ENCODE results near the gene MAP7. TPM values are rescaled to one million over a fixed set of nuclear protein-coding genes. Genes with fewer than 3 reads are reported as not detected.

Gene MAP7
- total RNA-seq, 2 donors from 2014 or later, result 69.4 to 74.3 TPM

GRCh38 chr6:136525586-136526195, 24.5 kb downstream of the MAP7 start:
- no peaks in the 10 kb centered on the region for H3K4me1 ChIP-seq
- no peak overlapping the region for H3K27ac ChIP-seq
- H3K9me3 ChIP-seq, result no peaks in the 10 kb centered on the region
- no peak for DNase-seq
- no peak overlapping the region for H3K9ac ChIP-seq (ENCODE audit: low read depth in 2 of 2, low read length in 2 of 2)
- H3K36me3 ChIP-seq, result no peaks in the 10 kb centered on the region
- TF ChIP-seq, protein P1, sequence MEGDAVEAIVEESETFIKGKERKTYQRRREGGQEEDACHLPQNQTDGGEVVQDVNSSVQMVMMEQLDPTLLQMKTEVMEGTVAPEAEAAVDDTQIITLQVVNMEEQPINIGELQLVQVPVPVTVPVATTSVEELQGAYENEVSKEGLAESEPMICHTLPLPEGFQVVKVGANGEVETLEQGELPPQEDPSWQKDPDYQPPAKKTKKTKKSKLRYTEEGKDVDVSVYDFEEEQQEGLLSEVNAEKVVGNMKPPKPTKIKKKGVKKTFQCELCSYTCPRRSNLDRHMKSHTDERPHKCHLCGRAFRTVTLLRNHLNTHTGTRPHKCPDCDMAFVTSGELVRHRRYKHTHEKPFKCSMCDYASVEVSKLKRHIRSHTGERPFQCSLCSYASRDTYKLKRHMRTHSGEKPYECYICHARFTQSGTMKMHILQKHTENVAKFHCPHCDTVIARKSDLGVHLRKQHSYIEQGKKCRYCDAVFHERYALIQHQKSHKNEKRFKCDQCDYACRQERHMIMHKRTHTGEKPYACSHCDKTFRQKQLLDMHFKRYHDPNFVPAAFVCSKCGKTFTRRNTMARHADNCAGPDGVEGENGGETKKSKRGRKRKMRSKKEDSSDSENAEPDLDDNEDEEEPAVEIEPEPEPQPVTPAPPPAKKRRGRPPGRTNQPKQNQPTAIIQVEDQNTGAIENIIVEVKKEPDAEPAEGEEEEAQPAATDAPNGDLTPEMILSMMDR (IDR thresholded peaks at IDR 0.05), result no peak
- H3K4me3 ChIP-seq, result no peak overlapping the region
- no peaks in the 10 kb centered on the region for H3K27me3 ChIP-seq
- intact Hi-C loops (cut with DNase I), result no loop called here

DNA sequence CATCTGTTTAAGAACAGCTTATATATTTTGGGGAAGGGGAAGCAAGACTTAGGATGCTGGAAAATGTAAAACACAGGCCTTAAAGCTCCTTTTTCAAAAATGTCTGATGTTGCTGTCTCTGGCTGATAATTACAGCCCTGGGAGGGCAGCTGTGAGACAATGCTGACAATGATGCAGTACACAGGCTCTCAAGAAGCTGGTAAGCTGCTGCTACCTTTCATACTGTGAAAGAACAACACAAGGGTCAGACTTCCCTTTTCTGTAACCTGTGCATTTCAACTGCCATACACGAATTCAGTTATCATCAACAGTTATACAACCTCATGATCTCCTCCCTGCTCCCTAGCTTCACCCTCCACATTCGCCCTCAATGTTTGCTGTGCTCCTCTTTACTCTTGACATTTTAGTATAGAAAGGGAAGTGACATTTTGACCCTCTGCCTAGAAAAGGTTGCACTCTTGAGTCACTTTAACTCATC, 25.2 kb downstream of the MAP7 start:
- no peaks in the 10 kb centered on the region for H3K27me3 ChIP-seq
- no peaks in the 10 kb centered on the region for H3K4me1 ChIP-seq
- H3K9me3 ChIP-seq, result no peaks in the 10 kb centered on the region
- intact Hi-C loops (cut with DNase I), result no loop called here
- H3K4me3 ChIP-seq, result no peak overlapping the region
- no peak overlapping the region for H3K27ac ChIP-seq
- H3K9ac ChIP-seq (ENCODE audit: low read depth in 2 of 2, low read length in 2 of 2), result no peak overlapping the region
- DNase-seq, result no peak
- TF ChIP-seq, protein P1 (IDR thresholded peaks at IDR 0.05), result no peak
- H3K36me3 ChIP-seq, result no peaks in the 10 kb centered on the region

GRCh38 chr6:136524339-136524935, 25.8 kb downstream of the MAP7 start:
- Histone ChIP-seq H3K9me3 (no peaks in the 10 kb centered on the region), H3K4me3 (no peak overlapping the region), H3K36me3 (no peaks in the 10 kb centered on the region), H3K27ac (no peak overlapping the region), H3K4me1 (no peaks in the 10 kb centered on the region), H3K9ac (ENCODE audit: low read depth in 2 of 2, low read length in 2 of 2) (no peak overlapping the region), H3K27me3 (no peaks in the 10 kb centered on the region)
- TF ChIP-seq, protein P1 (IDR thresholded peaks at IDR 0.05), result no peak
- DNase-seq, result no peak
- intact Hi-C loops (cut with DNase I), result no loop called here

DNA sequence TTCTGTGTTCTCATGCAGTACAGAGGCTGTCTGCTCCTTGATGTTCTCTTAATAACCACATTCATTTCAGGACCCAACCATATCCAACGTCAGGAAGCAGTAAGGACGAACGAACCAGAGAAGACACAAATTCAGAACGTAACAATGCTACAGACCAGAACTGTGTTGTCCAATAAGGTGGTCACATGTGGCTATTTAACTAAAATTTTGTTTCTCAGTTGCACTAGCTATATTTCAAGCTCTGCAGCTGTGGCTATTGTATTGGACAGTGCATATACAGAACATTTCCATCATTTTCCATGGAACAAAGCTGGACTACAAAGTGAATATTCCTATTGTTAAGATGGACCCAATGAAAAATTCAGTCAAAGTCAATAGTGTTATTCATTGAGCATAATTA, 27.0 kb downstream of the MAP7 start:
- Histone ChIP-seq H3K9me3 (no peaks in the 10 kb centered on the region), H3K4me3 (no peak overlapping the region), H3K27ac (no peak overlapping the region), H3K36me3 (no peaks in the 10 kb centered on the region), H3K4me1 (no peaks in the 10 kb centered on the region), H3K9ac (ENCODE audit: low read depth in 2 of 2, low read length in 2 of 2) (no peak overlapping the region), H3K27me3 (no peaks in the 10 kb centered on the region)
- TF ChIP-seq, protein P1 (IDR thresholded peaks at IDR 0.05), result no peak
- no peak for DNase-seq
- intact Hi-C loops (cut with DNase I), result no loop called here

- TF ChIP-seq, protein P1 (IDR thresholded peaks at IDR 0.05), result no peak
- Histone ChIP-seq H3K4me3 (no peak overlapping the region), H3K27ac (no peak overlapping the region), H3K36me3 (no peaks in the 10 kb centered on the region), H3K9me3 (no peaks in the 10 kb centered on the region), H3K9ac (ENCODE audit: low read depth in 2 of 2, low read length in 2 of 2) (no peak overlapping the region), H3K27me3 (no peaks in the 10 kb centered on the region), H3K4me1 (no peaks in the 10 kb centered on the region)
- no peak for DNase-seq
- intact Hi-C loops (cut with DNase I), result no loop called here
Observed at GRCh38 chr6:136522636-136523035, 27.6 kb downstream of the MAP7 start.
